Measurements from ENCODE around the gene GAS5. TPM values are rescaled to one million over a fixed set of nuclear protein-coding genes. Genes with fewer than 3 reads are reported as not detected.
"Not testable (repeated sequence)": the region's sequence is repeated elsewhere in the genome, so short reads cannot be mapped to it uniquely, and the experiment has no call there.

The GAS5 gene
- total RNA-seq (2014; rRNA removed; shearing (Covaris generic)): 335 and 341 TPM in 2 replicates

DNA sequence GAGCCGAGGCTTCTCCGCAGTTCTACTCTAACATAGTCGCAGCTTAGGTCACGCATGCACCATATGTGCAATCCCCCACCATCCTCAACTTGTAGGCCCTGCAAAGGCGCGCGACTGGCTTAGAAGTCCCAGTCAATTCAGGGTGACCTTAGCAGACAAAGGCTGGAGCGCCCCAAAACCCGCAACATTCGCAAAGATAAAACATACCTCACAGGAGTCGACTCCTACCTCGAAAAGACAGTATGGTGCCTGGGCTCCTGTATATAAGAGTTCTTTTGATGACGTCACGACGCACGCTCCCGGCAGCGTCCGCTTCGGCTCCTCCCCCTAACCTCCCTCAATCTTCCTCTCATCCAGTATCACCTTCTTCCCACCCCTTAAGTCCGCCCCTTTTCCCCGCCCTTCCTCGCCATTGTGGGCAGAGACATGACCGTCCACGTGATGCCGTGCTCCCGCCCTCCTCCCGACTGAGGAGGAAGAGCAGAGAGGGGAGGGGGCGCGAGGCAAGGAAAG, at the start of gene GAS5:
Gene GAS5, minus strand, starts transcription at position 237 of the 513 bp plus-strand sequence.
- DNase-seq (ENCODE audit: low spot score): peak; percentile 100

DNA sequence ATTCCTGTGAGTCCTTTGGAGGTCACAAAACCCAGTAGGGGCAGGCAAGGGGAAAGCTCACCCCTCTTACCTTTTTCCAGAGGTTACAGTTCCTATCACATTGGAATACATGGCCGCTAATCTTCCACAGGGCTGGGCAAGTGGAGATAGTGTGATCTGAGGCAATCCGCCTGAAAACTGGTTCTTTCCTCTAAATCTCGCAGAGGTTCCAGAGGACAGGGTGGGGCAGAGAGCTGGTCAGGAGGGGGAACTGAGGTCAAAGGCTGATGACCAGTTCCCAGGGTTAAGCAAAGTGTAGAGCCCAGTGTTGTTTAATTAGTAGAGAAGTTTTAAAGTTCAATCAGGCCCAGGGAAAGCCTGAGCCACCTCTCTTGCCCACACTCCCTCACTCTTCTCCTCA, 49.4 kb upstream of the GAS5 start, which contains the start of gene SERPINC1:
Gene SERPINC1, minus strand, starts transcription at position 179 of the 400 bp plus-strand sequence. Its CDS starts 68 bp downstream, at position 111.
- DNase-seq (ENCODE audit: low spot score): no peak

- no peak for DNase-seq (ENCODE audit: low spot score)
Measured at GRCh38 chr1:173916667-173917066, 48.9 kb upstream of the GAS5 start.

DNA sequence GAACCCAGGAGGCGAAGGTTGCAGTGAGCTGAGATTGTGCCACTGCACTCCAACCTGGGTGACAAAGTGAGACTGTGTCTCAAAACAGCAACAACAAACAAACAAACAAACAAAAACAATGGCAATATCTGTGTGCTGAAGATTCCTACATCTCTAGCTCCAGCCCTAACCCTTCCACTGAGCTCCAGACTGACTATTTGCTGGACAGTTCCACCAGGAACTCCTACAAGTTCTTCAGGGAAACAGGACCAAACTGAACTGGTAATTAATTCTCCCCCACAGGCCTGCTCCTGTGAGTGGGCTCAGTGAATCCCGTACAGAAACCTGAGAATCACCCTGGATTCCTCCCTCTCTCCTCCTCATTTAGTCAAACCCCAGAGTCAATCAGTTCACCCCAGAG, 47.8 kb upstream of the GAS5 start:
- no peak for DNase-seq (ENCODE audit: low spot score)

DNA sequence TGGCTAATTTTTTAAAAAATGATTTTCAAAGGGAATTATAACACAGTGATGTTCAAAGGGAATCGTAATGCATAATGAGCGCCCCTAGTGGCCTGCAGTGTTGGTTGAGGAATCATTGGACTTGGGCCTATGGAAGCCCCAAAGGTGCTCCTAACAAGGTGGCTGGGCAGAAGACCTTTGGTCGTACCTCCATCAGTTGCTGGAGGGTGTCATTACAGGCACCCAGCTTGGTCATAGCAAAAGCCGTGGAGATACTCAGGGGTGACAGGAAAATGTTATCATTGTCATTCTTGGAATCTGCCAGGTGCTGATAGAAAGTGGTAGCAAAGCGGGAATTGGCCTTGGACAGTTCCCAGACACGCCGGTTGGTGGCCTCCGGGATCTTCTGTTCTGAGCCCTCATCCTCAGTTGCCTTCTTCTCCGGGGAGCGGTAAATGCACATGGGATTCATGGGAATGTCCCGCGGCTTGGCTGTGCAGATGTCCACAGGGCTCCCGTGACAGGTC, 46.6 kb upstream of the GAS5 start:
- peak; percentile 16 for DNase-seq (ENCODE audit: low spot score)

GRCh38 chr1:173913111-173913510, 45.3 kb upstream of the GAS5 start:
- no peak for DNase-seq (ENCODE audit: low spot score)

GRCh38 chr1:173903827-173904531, 36.2 kb upstream of the GAS5 start:
- no peak for DNase-seq (ENCODE audit: low spot score)

GRCh38 chr1:173900992-173901391, 33.2 kb upstream of the GAS5 start:
- DNase-seq (ENCODE audit: low spot score): no peak

DNA sequence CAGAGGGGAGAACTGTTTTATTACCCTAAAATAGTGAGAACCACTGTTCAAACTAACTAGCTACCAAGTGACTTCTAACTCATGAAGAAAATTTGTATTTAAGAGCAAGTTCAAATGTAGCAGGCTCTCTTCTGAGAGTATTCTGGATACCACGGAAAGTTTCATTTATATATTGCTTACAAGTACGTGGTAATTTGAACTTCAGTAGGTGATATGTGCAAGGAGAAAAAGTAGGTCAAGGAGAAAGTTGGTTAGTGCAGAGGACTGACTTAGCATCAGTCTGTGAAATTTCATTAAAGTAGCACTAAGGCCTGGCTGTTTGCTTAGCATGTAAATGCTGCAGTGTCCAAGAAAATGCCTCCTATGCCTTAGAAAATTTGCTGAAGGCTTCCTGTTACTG, 32.6 kb upstream of the GAS5 start:
- DNase-seq (ENCODE audit: low spot score): no peak

GRCh38 chr1:173894189-173894588, 26.4 kb upstream of the GAS5 start:
- DNase-seq (ENCODE audit: low spot score): no peak

DNA sequence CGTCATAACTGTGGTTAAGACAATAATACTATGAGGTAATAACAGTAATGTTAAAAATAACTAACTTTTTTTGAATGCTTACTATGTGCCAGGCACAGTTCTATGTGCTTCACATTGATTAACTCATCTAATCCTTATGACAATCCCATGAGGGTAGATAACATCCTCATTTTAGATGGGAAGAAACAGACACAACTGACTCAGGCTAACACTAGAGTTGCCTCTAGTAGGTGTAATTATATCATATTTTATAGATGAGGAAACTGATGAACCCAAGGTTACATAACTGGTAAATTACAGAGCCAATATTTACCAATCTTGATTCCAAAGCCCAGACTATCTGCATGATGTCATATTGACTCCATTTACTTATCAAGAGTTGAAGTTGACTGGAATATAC, 25.8 kb upstream of the GAS5 start:
- DNase-seq (ENCODE audit: low spot score): no peak

DNA sequence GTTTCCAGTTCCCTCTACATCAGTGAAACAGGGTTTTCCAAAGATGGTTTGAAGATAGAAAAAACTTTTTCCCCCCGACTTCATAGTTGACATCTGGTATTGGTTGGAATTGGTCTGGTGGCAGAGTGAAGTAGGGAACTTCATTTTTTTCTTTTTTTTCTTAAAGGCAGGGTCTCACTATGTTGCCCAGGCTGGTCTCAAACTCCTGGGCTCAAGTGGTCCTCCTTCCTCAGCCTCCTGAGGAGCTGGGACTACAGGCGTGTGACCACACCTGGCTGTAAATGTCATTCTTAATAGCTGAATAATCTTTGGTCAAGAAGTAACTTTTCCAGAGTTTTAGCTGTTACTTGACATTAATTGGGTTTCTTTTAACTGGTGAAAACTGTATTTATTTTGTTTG, 22.1 kb upstream of the GAS5 start:
- no peak for DNase-seq (ENCODE audit: low spot score)

DNA sequence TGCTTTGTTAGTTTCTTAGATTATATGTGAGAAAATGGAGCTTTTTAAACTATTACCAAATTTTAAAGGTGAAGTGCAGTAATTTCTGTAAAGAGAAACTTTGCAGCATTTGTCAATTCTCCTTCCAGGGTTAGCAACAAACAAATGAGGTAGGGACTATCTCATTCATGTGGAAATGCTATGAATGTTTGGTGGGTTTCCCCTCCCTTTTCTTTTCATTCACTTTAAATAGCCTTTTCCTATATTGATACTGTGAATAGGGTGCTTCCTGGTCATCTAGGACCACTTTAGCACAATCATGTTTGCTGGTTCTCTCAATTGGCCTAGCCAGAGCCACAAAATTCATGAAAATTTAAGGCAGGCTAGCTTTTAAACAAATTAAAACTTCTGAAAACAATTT, 21.0 kb upstream of the GAS5 start:
- no peak for DNase-seq (ENCODE audit: low spot score)

DNA sequence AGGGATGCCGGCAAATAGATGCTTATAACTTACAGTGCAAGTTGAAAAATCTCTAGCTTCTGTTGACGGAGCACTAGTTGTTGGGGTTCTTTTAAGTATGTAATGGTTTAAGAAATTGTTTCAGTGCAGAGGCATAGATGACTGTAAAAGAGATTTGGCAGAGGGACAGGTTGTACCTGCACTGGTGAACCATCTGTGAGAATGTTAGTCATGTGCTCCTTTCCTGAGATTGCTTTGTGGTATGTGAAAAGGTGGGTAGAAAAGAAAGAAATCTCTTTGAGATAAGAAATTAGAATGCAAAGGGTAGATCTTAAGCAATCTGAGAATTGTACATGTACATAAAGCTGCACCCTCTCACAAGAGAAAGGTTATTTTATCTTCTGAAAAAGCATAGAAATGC, 19.8 kb upstream of the GAS5 start:
- no peak for DNase-seq (ENCODE audit: low spot score)

DNA sequence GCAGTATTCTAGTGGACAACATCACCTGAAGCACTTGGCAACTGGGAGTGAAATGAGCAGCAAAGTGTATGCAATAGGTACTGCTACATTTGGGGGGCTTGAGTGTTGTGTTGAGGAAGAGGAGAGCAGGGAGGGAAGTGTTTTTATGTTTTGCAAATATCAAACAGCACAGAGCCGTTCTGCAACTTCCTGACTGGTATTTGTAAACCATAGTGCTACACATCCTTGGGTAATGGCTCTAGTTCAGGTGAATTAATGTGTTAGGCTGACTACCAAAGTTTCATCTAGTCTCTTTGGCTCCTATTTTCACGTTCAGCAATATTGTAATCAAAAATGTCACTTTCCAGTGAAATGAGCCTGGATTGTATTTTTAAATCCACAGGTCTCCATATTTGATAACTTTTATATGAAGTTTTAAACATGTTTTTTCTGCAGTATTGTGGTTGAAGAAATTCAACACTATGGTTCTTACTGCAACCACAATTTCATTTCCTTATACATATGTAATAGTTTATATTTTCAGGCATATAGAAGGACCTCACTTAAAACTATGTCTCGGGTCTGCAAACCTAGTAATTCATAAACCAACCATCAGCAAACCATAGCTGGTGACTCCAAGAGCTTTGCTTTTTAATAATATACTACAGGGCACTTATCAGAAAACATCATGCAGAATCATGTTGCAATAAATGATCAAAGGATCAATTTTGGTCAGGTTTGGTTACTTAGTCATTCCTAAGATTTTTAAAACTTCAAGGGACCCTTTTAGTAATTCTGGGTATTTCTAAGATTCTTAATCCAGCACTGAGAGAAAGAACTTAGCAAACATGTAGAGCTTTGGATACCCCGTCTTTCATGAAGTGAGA, 19.2 kb upstream of the GAS5 start:
- no peak for DNase-seq (ENCODE audit: low spot score)

GRCh38 chr1:173884701-173885100, 16.9 kb upstream of the GAS5 start:
- DNase-seq (ENCODE audit: low spot score): no peak

GRCh38 chr1:173881117-173881516, 13.3 kb upstream of the GAS5 start:
- DNase-seq (ENCODE audit: low spot score): not testable (repeated sequence)

DNA sequence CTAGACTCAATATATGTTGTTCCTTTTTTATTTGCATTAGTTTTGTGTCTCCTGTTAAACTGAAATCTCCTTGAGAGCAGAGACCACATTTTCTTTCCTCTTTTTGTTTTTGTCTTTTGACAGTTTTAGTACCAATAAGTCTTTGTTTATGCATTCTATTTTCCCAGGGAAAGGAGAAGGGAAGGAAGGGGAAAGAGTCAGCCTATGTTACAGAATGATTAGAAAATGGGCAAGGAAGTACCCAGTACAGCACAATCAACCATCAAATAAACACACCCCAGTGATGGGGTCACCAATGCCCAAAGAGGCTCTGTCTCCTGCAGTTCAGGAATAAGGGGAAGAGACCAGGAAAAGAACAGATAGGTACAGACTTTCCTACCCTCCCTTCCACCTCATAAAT, 10.5 kb upstream of the GAS5 start:
- no peak for DNase-seq (ENCODE audit: low spot score)

DNA sequence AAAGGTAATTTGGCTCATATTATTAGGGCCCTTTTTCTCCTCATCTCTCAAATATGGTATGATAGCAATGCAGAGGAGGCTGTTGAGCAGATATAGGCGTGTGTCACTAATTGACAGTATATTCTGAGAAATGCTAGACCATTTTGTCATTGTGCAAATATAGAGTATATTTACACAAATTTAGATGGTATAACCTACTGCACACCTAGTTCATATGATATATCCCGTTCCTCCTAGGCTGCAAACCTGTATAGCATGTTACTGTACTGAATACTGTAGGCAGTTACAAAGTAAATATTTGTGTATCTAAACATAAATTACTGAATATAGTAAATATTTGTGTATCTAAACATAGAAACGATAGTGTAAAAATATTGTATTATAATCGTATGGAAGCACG, 8.9 kb upstream of the GAS5 start:
- no peak for DNase-seq (ENCODE audit: low spot score)

GRCh38 chr1:173871500-173871899, 3.7 kb upstream of the GAS5 start:
- no peak for DNase-seq (ENCODE audit: low spot score)

GRCh38 chr1:173871091-173871490, 3.3 kb upstream of the GAS5 start:
- no peak for DNase-seq (ENCODE audit: low spot score)

DNA sequence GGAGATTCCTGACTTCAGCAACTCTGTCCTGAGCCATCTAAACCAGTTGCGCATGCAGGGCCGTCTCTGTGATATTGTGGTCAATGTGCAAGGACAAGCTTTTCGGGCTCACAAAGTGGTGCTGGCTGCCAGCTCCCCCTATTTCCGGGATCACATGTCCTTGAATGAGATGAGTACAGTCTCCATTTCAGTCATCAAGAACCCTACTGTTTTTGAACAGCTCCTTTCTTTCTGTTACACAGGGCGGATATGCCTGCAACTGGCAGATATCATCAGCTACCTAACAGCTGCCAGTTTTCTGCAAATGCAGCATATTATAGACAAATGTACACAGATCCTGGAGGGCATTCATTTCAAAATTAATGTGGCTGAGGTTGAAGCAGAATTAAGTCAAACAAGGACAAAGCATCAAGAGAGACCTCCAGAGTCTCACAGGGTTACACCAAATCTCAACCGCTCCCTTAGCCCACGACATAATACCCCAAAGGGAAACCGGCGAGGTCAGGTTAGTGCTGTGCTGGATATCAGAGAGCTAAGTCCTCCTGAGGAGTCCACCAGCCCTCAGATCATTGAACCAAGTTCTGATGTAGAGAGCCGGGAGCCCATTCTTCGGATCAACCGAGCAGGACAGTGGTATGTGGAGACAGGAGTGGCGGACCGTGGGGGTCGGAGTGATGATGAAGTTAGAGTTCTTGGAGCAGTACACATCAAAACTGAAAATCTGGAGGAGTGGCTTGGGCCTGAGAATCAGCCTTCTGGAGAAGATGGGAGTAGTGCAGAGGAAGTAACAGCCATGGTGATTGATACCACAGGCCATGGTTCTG, 2.7 kb upstream of the GAS5 start:
- no peak for DNase-seq (ENCODE audit: low spot score)
